DMS53 (cell line): ENCODE data around the gene YTHDF2.

Source experiments
- DNase-seq: peaks from one replicate; lab custom pipeline; 2025; lab: John Stamatoyannopoulos, UW

YTHDF2 gene

GRCh38 chr1:28801461-28801860 is 64.7 kb downstream of the YTHDF2 start:
- no peak for DNase-seq

GRCh38 chr1:28803051-28803450 is 66.3 kb downstream of the YTHDF2 start:
- no peak for DNase-seq

- DNase-seq: no peak
Measured at GRCh38 chr1:28803662-28804061, 66.9 kb downstream of the YTHDF2 start.

GRCh38 chr1:28804071-28804470 is 67.3 kb downstream of the YTHDF2 start:
- no peak for DNase-seq

- no peak for DNase-seq
Measured at GRCh38 chr1:28807046-28807445, 70.3 kb downstream of the YTHDF2 start.

GRCh38 chr1:28807986-28808385 is 71.2 kb downstream of the YTHDF2 start:
- no peak for DNase-seq

- DNase-seq: no peak
Measured at GRCh38 chr1:28811369-28811765, 74.6 kb downstream of the YTHDF2 start.

- DNase-seq: peak; percentile 83
Measured at GRCh38 chr1:28811766-28812668, 75.3 kb downstream of the YTHDF2 start, which contains the start of gene OPRD1. OPRD1 (plus strand) TSS chr1:28812170; CDS start chr1:28812384, 214 bp downstream.

- peak; percentile 94 for DNase-seq
Measured at GRCh38 chr1:28812669-28813468, 76.1 kb downstream of the YTHDF2 start.

GRCh38 chr1:28813931-28814465 is 77.3 kb downstream of the YTHDF2 start:
- DNase-seq: no peak

- no peak for DNase-seq
Measured at GRCh38 chr1:28815533-28816185, 78.9 kb downstream of the YTHDF2 start.

GRCh38 chr1:28817133-28817532 is 80.4 kb downstream of the YTHDF2 start:
- DNase-seq: no peak

- no peak for DNase-seq
Measured at GRCh38 chr1:28819020-28819419, 82.3 kb downstream of the YTHDF2 start.
